Activated CD4-positive, CD25-positive, alpha-beta regulatory T cell treated with anti-CD3 and anti-CD28 coated beads, Interleukin-2, amount 50 U/mL, for 16 hours (primary cell): ENCODE measurements around the gene RNLS.
"Not testable (repeated sequence)": the region's sequence is repeated elsewhere in the genome, so short reads cannot be mapped to it uniquely, and the experiment has no call there.

ENCODE experiments used
- DNase-seq: peaks from one replicate; pipeline ENCODE4 v3.0.0-alpha.2; 2020; ENCODE audit warnings: low read depth, low spot score

The RNLS gene

GRCh38 chr10:88346144-88346977 lies 236.8 kb downstream of the RNLS start:
- DNase-seq, result no peak

- no peak for DNase-seq
These were observed 239.2 kb downstream of the RNLS start for GRCh38 chr10:88343761-88344484.

GRCh38 chr10:88342733-88343310 lies 240.3 kb downstream of the RNLS start:
- no peak for DNase-seq

GRCh38 chr10:88337134-88337533 lies 246.0 kb downstream of the RNLS start:
- DNase-seq, result no peak

GRCh38 chr10:88336334-88336733 lies 246.8 kb downstream of the RNLS start:
- DNase-seq, result no peak

- DNase-seq, result no peak
These were observed 249.9 kb downstream of the RNLS start for GRCh38 chr10:88333248-88333630.

GRCh38 chr10:88332503-88333247 lies 250.4 kb downstream of the RNLS start:
- no peak for DNase-seq

- DNase-seq, result no peak
These were observed 252.9 kb downstream of the RNLS start for GRCh38 chr10:88330174-88330573.

GRCh38 chr10:88322324-88323063 lies 260.6 kb downstream of the RNLS start:
- DNase-seq, result no peak

GRCh38 chr10:88319960-88320517 lies 263.1 kb downstream of the RNLS start:
- DNase-seq, result no peak

- no peak for DNase-seq
These were observed 264.3 kb downstream of the RNLS start for GRCh38 chr10:88318803-88319202.

GRCh38 chr10:88317099-88317498 lies 266.0 kb downstream of the RNLS start:
- no peak for DNase-seq

GRCh38 chr10:88316292-88316861 lies 266.7 kb downstream of the RNLS start:
- no peak for DNase-seq

GRCh38 chr10:88315755-88316154 lies 267.4 kb downstream of the RNLS start:
- no peak for DNase-seq

- DNase-seq, result no peak
These were observed 268.8 kb downstream of the RNLS start for GRCh38 chr10:88314362-88314761.

GRCh38 chr10:88313878-88314277 lies 269.2 kb downstream of the RNLS start:
- DNase-seq, result no peak

GRCh38 chr10:88312855-88313254 lies 270.3 kb downstream of the RNLS start:
- DNase-seq, result no peak

- no peak for DNase-seq
These were observed 271.9 kb downstream of the RNLS start for GRCh38 chr10:88311264-88311663.

- DNase-seq, result no peak
These were observed 273.8 kb downstream of the RNLS start for GRCh38 chr10:88309365-88309764.

GRCh38 chr10:88308361-88308760 lies 274.8 kb downstream of the RNLS start:
- DNase-seq, result not testable (repeated sequence)

GRCh38 chr10:88299787-88300186 lies 283.3 kb downstream of the RNLS start:
- no peak for DNase-seq
